ENCODE data around the gene TMPRSS4. TPM values are rescaled to one million over a fixed set of nuclear protein-coding genes. Genes with fewer than 3 reads are reported as not detected.
"Not testable (repeated sequence)": the region's sequence is repeated elsewhere in the genome, so short reads cannot be mapped to it uniquely, and the experiment has no call there.

Gene TMPRSS4
- total and polyA plus RNA-seq, 2 donors (not counting 1 experiment from before 2014, with no cell fraction given) = not detected

GRCh38 chr11:118060869-118061268, 16.0 kb upstream of the TMPRSS4 start:
- no peak overlapping the region for H3K9ac ChIP-seq (ENCODE audit: low read length)
- DNase-seq = no peak
- CTCF ChIA-PET = interaction anchor here (1.4 to 13.0 kb wide), 4 partner anchors 113 to 253 kb away, joined by 3 to 495 read pairs (median 116); no protein-coding TSS in a partner anchor

GRCh38 chr11:118061586-118062125, 15.2 kb upstream of the TMPRSS4 start:
- WGBS (ENCODE audit: insufficient coverage) = 79% methylated on average over 6 of the region's 6 CpGs
- ChIA-PET POLR2A (no interaction called here), CTCF (interaction anchor here (1.4 to 13.0 kb wide), 4 partner anchors 8 to 254 kb away, joined by 3 to 495 read pairs (median 6); no protein-coding TSS in a partner anchor)
- no peak for DNase-seq
- H3K4me1 ChIP-seq (ENCODE audit: control insufficient read depth in 2 of 2, insufficient read depth in 2 of 2, low read length in 2 of 2) = no peaks in the 10 kb centered on the region
- H2AFZ ChIP-seq (ENCODE audit: insufficient read depth, low read depth, low read length, poor library complexity, severe bottlenecking) = no peak overlapping the region
- Mint-ChIP-seq H3K9me3 (ENCODE audit: insufficient read depth) (no peaks in the 10 kb centered on the region), H3K27me3 (peaks cover 32% of the 10 kb centered on the region), H3K27ac (no peak overlapping the region), H3K4me3 (no peak overlapping the region), H3K4me1 (no peaks in the 10 kb centered on the region)
- H3K79me2 ChIP-seq (ENCODE audit: control insufficient read depth, insufficient read depth, low read length) = no peaks in the 10 kb centered on the region
- no peak overlapping the region for H3K4me3 ChIP-seq (ENCODE audit: control extremely low read depth in 1 of 5, extremely low read depth in 1 of 5, insufficient read depth in 1 of 5, low read depth in 2 of 5, low read length in 4 of 5)
- H3K9ac ChIP-seq (ENCODE audit: low read length) = no peak overlapping the region
- no peaks in the 10 kb centered on the region for H4K20me1 ChIP-seq (ENCODE audit: control insufficient read depth, insufficient read depth, low read length, poor library complexity, severe bottlenecking)
- TF ChIP-seq, protein P1, sequence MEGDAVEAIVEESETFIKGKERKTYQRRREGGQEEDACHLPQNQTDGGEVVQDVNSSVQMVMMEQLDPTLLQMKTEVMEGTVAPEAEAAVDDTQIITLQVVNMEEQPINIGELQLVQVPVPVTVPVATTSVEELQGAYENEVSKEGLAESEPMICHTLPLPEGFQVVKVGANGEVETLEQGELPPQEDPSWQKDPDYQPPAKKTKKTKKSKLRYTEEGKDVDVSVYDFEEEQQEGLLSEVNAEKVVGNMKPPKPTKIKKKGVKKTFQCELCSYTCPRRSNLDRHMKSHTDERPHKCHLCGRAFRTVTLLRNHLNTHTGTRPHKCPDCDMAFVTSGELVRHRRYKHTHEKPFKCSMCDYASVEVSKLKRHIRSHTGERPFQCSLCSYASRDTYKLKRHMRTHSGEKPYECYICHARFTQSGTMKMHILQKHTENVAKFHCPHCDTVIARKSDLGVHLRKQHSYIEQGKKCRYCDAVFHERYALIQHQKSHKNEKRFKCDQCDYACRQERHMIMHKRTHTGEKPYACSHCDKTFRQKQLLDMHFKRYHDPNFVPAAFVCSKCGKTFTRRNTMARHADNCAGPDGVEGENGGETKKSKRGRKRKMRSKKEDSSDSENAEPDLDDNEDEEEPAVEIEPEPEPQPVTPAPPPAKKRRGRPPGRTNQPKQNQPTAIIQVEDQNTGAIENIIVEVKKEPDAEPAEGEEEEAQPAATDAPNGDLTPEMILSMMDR (IDR thresholded peaks at IDR 0.05) = no peak
- no peak for TF ChIP-seq EZH2 (IDR thresholded peaks at IDR 0.05; ENCODE audit: borderline replicate concordance, insufficient read depth, low read depth, low read length, poor library complexity, severe bottlenecking)
- H3K4me2 ChIP-seq (replicated peaks; ENCODE audit: low read depth, low read length, poor library complexity, severe bottlenecking) = no peak overlapping the region
- H3K27me3 ChIP-seq (replicated peaks in 1 of 4; ENCODE audit: control extremely low read depth in 1 of 4, control insufficient read depth in 3 of 4, insufficient read depth in 4 of 4, low read length in 3 of 4) = peaks cover 0 to 12% (median 0%) of the 10 kb centered on the region in 4 experiments
- no peaks in the 10 kb centered on the region for H3K36me3 ChIP-seq (replicated peaks in 1 of 2; ENCODE audit: control extremely low read depth in 1 of 2, control insufficient read depth in 1 of 2, extremely low read depth in 1 of 2, insufficient read depth in 2 of 2, low read length in 1 of 2)
- no peak overlapping the region for H3K27ac ChIP-seq (ENCODE audit: low read length in 2 of 2)
- intact Hi-C loops (cut with micrococcal nuclease) = no loop called here
- H3K9me3 ChIP-seq (ENCODE audit: control extremely low read depth in 1 of 3, control insufficient read depth in 2 of 3, insufficient read depth in 1 of 3, low read length in 2 of 3) = no peaks in the 10 kb centered on the region
- ATAC-seq (ENCODE audit: low read depth) = no peak

More at GRCh38 chr11:118060869-118061268, 16.0 kb upstream of the TMPRSS4 start:
- H3K9me3 ChIP-seq (ENCODE audit: control extremely low read depth in 1 of 3, control insufficient read depth in 2 of 3, insufficient read depth in 1 of 3, low read length in 2 of 3) = no peaks in the 10 kb centered on the region
- intact Hi-C loops (cut with micrococcal nuclease) = no loop called here
- Mint-ChIP-seq H3K27ac (no peak overlapping the region), H3K4me3 (no peak overlapping the region), H3K27me3 (peaks cover 31% of the 10 kb centered on the region), H3K9me3 (ENCODE audit: insufficient read depth) (no peaks in the 10 kb centered on the region), H3K4me1 (no peaks in the 10 kb centered on the region)
- H3K79me2 ChIP-seq (ENCODE audit: control insufficient read depth, insufficient read depth, low read length) = no peaks in the 10 kb centered on the region
- no peak for TF ChIP-seq EZH2 (IDR thresholded peaks at IDR 0.05; ENCODE audit: borderline replicate concordance, insufficient read depth, low read depth, low read length, poor library complexity, severe bottlenecking)
- TF ChIP-seq, protein P1 (IDR thresholded peaks at IDR 0.05) = no peak
- no peaks in the 10 kb centered on the region for H4K20me1 ChIP-seq (ENCODE audit: control insufficient read depth, insufficient read depth, low read length, poor library complexity, severe bottlenecking)
- no peak overlapping the region for H3K4me3 ChIP-seq (ENCODE audit: control extremely low read depth in 1 of 5, extremely low read depth in 1 of 5, insufficient read depth in 1 of 5, low read depth in 2 of 5, low read length in 4 of 5)
- ATAC-seq (ENCODE audit: low read depth) = no peak
- H3K4me2 ChIP-seq (replicated peaks; ENCODE audit: low read depth, low read length, poor library complexity, severe bottlenecking) = no peak overlapping the region
- no peaks in the 10 kb centered on the region for H3K36me3 ChIP-seq (replicated peaks in 1 of 2; ENCODE audit: control extremely low read depth in 1 of 2, control insufficient read depth in 1 of 2, extremely low read depth in 1 of 2, insufficient read depth in 2 of 2, low read length in 1 of 2)
- peaks cover 0 to 12% (median 0%) of the 10 kb centered on the region in 4 experiments for H3K27me3 ChIP-seq (replicated peaks in 1 of 4; ENCODE audit: control extremely low read depth in 1 of 4, control insufficient read depth in 3 of 4, insufficient read depth in 4 of 4, low read length in 3 of 4)
- H3K27ac ChIP-seq (ENCODE audit: low read length in 2 of 2) = no peak overlapping the region
- H2AFZ ChIP-seq (ENCODE audit: insufficient read depth, low read depth, low read length, poor library complexity, severe bottlenecking) = no peak overlapping the region
- 100% methylated on average over 2 of the region's 7 CpGs for WGBS (ENCODE audit: insufficient coverage)
- H3K4me1 ChIP-seq (ENCODE audit: control insufficient read depth in 2 of 2, insufficient read depth in 2 of 2, low read length in 2 of 2) = no peaks in the 10 kb centered on the region
- POLR2A ChIA-PET = no interaction called here

GRCh38 chr11:118062181-118062580, 14.7 kb upstream of the TMPRSS4 start:
- H4K20me1 ChIP-seq (ENCODE audit: control insufficient read depth, insufficient read depth, low read length, poor library complexity, severe bottlenecking); H3K4me3 ChIP-seq (ENCODE audit: control extremely low read depth in 1 of 5, extremely low read depth in 1 of 5, insufficient read depth in 1 of 5, low read depth in 2 of 5, low read length in 4 of 5); H3K9ac ChIP-seq (ENCODE audit: low read length); H3K4me3 Mint-ChIP-seq; H3K27ac ChIP-seq (ENCODE audit: low read length in 2 of 2); H3K27ac Mint-ChIP-seq; H3K9me3 ChIP-seq (ENCODE audit: control extremely low read depth in 1 of 3, control insufficient read depth in 2 of 3, insufficient read depth in 1 of 3, low read length in 2 of 3); H3K4me1 Mint-ChIP-seq; H3K36me3 ChIP-seq (replicated peaks in 1 of 2; ENCODE audit: control extremely low read depth in 1 of 2, control insufficient read depth in 1 of 2, extremely low read depth in 1 of 2, insufficient read depth in 2 of 2, low read length in 1 of 2); H3K79me2 ChIP-seq (ENCODE audit: control insufficient read depth, insufficient read depth, low read length); intact Hi-C loops (cut with micrococcal nuclease); DNase-seq; H2AFZ ChIP-seq (ENCODE audit: insufficient read depth, low read depth, low read length, poor library complexity, severe bottlenecking); H3K9me3 Mint-ChIP-seq (ENCODE audit: insufficient read depth); H3K4me1 ChIP-seq (ENCODE audit: control insufficient read depth in 2 of 2, insufficient read depth in 2 of 2, low read length in 2 of 2); POLR2A ChIA-PET; H3K4me2 ChIP-seq (replicated peaks; ENCODE audit: low read depth, low read length, poor library complexity, severe bottlenecking); ATAC-seq (ENCODE audit: low read depth): not testable (repeated sequence)
- 76% methylated on average over 3 of the region's 5 CpGs for whole genome bisulfite sequencing (ENCODE audit: insufficient coverage)
- CTCF ChIA-PET = interaction anchor here (1.4 to 13.0 kb wide), 4 partner anchors 9 to 255 kb away, joined by 3 to 495 read pairs (median 6); no protein-coding TSS in a partner anchor
- H3K27me3 Mint-ChIP-seq = peaks cover 31% of the 10 kb centered on the region
- peaks cover 0 to 12% (median under 1%) of the 10 kb centered on the region in 4 experiments for H3K27me3 ChIP-seq (replicated peaks in 1 of 4; ENCODE audit: control extremely low read depth in 1 of 4, control insufficient read depth in 3 of 4, insufficient read depth in 4 of 4, low read length in 3 of 4)

Data from B cell (primary cell).